Measurements from ENCODE around the gene PLEKHA7.
"Not testable (repeated sequence)": the region's sequence is repeated elsewhere in the genome, so short reads cannot be mapped to it uniquely, and the experiment has no call there.

Gene PLEKHA7

GRCh38 chr11:16881074-16881709 lies 133.0 kb downstream of the PLEKHA7 start:
- DNase-seq (ENCODE audit: low read depth), result no peak

- DNase-seq (ENCODE audit: low read depth), result no peak
Observed at GRCh38 chr11:16880184-16880801, 133.9 kb downstream of the PLEKHA7 start.

GRCh38 chr11:16879690-16880089 lies 134.5 kb downstream of the PLEKHA7 start:
- DNase-seq (ENCODE audit: low read depth), result no peak

- no peak for DNase-seq (ENCODE audit: low read depth)
Observed at GRCh38 chr11:16876837-16877236, 137.4 kb downstream of the PLEKHA7 start.

- DNase-seq (ENCODE audit: low read depth), result no peak
Observed at GRCh38 chr11:16876053-16876752, 138.0 kb downstream of the PLEKHA7 start.

GRCh38 chr11:16874275-16874975 lies 139.8 kb downstream of the PLEKHA7 start:
- no peak for DNase-seq (ENCODE audit: low read depth)

GRCh38 chr11:16873289-16873688 lies 140.9 kb downstream of the PLEKHA7 start:
- DNase-seq (ENCODE audit: low read depth), result no peak

- DNase-seq (ENCODE audit: low read depth), result no peak
Observed at GRCh38 chr11:16871368-16871767, 142.8 kb downstream of the PLEKHA7 start.

GRCh38 chr11:16867097-16867496 lies 147.1 kb downstream of the PLEKHA7 start:
- DNase-seq (ENCODE audit: low read depth), result no peak

GRCh38 chr11:16864428-16864827 lies 149.8 kb downstream of the PLEKHA7 start:
- not testable (repeated sequence) for DNase-seq (ENCODE audit: low read depth)

GRCh38 chr11:16863389-16863788 lies 150.8 kb downstream of the PLEKHA7 start:
- DNase-seq (ENCODE audit: low read depth), result no peak

- DNase-seq (ENCODE audit: low read depth), result no peak
Observed at GRCh38 chr11:16862726-16863125, 151.5 kb downstream of the PLEKHA7 start.

GRCh38 chr11:16861862-16862261 lies 152.4 kb downstream of the PLEKHA7 start:
- DNase-seq (ENCODE audit: low read depth), result no peak

- no peak for DNase-seq (ENCODE audit: low read depth)
Observed at GRCh38 chr11:16860617-16861016, 153.6 kb downstream of the PLEKHA7 start.

GRCh38 chr11:16859651-16860050 lies 154.6 kb downstream of the PLEKHA7 start:
- DNase-seq (ENCODE audit: low read depth), result no peak

GRCh38 chr11:16857186-16857585 lies 157.0 kb downstream of the PLEKHA7 start:
- no peak for DNase-seq (ENCODE audit: low read depth)

GRCh38 chr11:16856022-16856471 lies 158.2 kb downstream of the PLEKHA7 start:
- no peak for DNase-seq (ENCODE audit: low read depth)

- no peak for DNase-seq (ENCODE audit: low read depth)
Observed at GRCh38 chr11:16854979-16855378, 159.2 kb downstream of the PLEKHA7 start.

GRCh38 chr11:16853859-16854258 lies 160.4 kb downstream of the PLEKHA7 start:
- DNase-seq (ENCODE audit: low read depth), result no peak

- no peak for DNase-seq (ENCODE audit: low read depth)
Observed at GRCh38 chr11:16853266-16853665, 160.9 kb downstream of the PLEKHA7 start.

- DNase-seq (ENCODE audit: low read depth), result no peak
Observed at GRCh38 chr11:16846305-16846704, 167.9 kb downstream of the PLEKHA7 start.

GRCh38 chr11:16844268-16844771 lies 169.9 kb downstream of the PLEKHA7 start:
- no peak for DNase-seq (ENCODE audit: low read depth)
